ENCODE results near the gene PDCL3.

PDCL3 gene

DNA sequence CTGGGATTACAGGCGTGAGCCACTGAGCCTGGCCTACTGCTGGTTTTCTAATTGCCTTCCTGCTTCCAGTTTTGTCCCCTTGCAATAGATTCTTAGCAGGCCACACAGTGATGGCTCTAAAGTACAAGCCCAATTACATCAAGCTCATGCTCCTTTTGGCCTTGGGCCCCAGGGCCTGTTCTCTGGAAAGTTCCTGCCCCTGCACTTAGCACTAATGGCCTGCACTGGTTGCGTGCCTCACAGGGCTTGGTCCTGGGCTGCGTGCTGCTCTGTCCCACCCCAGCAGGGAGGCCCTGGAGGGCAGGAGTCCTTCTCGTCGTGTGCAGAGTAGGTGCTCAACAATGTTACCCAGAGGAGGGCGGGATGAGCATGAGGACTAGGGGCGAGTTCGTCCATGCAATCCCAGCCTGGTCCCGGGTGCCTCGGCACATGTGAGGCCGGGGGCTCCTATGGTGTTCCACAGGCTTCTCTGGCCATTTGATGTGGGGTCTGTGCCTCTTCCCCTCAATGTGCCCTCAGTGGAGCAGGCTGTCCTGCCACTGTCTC is 51.7 kb downstream of the PDCL3 start:
- DNase-seq: no peak

DNA sequence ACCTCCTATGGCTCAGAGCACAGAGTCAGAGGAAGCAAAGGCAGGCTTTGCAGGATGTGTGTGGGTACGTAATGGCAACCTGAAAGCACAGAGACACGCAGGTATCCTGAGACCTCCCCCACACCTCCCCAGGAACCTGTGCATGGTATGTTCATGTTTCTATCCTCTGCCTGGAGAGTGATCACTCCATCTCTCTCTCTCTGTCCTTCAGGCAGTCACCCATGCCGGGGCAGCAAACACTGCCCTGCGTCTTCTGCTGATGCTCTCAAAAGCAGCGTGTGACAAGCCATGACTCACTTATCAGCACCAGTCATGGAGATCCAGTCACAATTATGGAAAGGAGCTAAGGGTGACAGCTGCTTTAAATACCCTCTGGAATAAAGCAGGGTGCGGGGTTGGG is 52.7 kb downstream of the PDCL3 start:
- no peak for DNase-seq

DNA sequence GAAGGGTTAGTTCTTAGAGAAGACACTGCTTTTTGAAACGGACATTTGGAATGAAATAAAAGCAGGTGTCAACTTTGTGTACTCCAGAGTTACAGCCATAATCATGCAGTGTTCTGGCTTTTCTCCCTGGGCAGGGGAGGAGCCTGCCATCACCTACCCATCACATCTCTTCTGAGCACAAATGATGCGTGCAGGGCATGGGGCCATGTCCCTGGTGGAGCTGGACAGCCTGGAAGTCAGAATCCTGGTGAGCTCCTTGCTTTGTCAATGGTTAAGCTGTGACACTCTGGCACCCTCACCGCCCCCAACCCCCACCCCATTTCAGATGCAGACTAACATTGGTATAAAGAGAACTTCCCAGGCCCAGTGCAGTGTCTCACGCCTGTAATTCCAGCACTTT is 53.1 kb downstream of the PDCL3 start:
- DNase-seq: no peak

DNA sequence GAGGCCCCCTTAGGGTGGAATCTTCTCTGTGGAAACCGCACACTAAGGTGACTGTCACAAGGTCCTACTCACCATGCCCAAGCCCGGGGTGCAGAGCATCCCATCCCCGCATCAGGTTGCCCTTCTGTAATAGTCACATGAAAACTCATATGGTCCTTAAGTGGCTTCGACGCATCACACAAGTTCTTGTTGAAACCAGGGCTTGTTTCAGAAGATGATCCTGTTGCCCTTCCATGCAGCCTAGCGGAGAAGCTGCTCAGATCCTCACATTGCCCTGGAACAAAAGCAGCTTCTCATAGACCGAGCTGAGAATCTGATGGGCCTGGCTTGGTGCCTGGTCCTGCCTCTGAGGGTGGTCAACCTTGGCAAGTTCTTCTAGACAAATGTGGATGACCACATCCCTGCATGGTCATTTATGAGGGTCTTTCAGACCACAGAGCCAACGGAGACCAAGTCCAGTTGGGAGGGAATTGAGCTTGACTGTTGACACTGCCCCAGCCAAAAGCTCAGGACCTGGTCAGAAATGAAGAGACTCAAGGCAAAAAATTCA is 54.1 kb downstream of the PDCL3 start:
- DNase-seq: no peak

DNA sequence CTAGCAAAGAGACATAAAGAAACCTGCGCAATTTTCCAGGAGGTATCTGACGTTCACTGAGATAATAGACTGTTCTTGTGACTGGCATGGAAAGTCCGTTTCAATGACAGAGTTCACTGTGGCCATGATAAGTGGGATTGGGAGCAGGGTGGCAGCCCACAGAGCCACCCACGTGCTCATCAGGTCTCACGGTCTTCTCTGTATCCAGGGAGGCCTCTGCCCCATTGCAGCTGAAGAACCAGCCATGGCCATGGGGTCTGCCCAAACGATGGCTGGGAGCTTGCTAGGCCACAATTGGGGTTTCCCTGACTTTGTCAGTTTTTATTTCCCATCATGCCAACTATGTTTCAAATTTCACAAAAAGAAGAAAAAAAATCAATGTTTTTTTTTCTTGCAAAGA is 57.2 kb downstream of the PDCL3 start:
- DNase-seq: no peak

GRCh38 chr2:100620481-100620880 is 57.7 kb downstream of the PDCL3 start:
- no peak for DNase-seq

DNA sequence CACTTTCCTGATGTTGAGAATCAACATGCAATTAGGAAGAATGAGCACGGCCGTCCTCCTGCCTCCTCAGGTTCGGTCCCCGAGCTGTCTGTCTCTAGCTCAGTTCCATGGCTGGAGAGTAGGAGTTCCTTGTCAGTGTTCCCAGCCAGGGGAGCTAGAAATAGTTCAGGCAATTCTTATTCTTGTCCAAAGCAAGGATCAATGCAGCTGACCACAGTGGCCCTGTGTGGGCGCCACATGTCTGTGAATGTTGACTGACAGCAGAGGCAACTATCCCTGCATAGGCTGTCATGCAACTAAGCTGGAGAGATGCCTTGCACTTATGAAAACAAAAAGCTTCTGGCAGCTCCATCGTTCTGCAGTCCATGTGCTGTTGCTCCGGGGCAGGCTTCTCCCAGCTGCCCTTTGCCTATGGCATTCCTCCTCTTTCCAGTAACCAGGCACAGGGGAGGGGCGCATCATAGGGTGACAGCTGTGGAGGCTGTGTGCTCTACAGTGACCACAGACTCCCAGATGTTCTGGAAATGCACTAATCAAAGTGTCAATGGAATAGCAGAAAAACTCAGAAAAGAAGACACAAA is 58.7 kb downstream of the PDCL3 start:
- DNase-seq: no peak

DNA sequence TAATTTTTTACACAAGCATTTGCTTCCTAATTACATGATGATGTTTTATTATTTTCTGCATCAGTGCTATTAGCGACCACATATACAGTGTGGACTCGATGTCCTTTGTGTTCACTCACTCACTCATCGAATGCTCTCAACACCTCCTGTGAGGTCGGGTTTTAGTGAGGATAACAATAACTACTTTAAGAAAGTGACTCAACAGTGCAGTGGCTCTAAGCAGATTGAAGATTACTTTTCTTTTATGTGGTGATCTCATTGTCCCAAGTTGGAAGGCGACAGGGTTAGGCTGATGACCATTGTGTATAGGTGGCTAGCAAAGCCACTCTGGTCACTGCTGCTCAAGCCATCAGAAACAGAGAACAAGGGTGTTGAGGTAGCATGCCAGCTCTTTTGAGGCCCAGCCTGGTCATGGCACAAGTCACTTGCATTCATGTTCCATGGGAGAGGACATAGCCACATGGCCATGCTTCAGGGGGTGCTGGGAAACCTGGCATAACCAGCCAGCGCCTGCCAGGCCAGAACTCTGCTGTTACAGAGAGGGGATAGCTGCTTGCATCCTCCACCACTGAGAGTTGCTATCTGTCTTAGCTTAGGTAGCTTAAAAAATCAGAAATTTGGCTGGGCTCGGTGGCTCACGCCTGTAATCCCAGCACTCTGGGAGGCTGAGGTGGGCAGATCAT is 60.4 kb downstream of the PDCL3 start:
- no peak for DNase-seq

GRCh38 chr2:100623930-100624329 is 61.1 kb downstream of the PDCL3 start:
- no peak for DNase-seq

DNA sequence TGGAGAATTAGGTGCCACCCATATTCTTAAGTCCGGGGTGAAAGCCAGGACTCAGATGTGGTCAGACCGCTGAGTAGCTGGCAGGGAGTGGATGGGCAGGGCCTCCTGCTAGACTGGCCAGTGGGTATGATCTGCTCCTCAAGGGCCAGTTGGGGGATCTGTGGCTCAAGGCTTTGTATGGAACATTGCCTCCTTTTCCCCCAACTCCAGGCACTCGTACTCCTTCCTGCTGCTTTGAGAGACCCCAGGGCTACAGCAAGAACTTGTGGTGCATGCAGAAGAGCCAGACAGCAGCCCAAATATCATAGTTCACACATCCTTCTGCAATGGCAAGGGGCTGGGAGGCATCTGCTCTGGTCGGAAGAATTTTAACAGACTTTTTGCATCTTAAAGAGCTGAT is 61.7 kb downstream of the PDCL3 start:
- no peak for DNase-seq

DNA sequence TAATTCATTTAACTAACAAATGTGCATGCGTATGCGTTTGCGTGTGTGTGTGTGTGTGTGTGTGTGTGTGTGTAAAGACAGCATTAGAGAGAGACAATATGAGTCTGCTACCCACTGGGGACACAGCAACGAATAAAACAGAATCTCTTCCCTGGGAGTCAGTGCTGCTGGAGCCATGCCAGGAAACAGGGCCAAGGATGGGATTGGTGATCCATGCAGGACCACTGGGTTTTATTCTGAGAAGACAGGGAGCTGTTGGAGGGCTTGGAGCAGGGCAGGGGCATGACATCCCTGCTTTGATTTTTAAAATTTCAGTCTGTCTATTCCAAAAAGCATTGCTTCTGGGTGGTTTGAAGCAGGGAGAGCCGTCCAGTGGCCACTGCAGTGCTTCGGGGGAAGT is 62.9 kb downstream of the PDCL3 start:
- DNase-seq: no peak

Data from DMS79 (cell line).